ENCODE measurements around the gene LRRC56. TPM values are rescaled to one million over a fixed set of nuclear protein-coding genes. Genes with fewer than 3 reads are reported as not detected.
A peak's percentile ranks its signal among the peaks of the same experiment; 100 is the strongest.

Gene LRRC56
- total and polyA plus RNA-seq, 2 donors, result 0.47 to 2.4 TPM

DNA sequence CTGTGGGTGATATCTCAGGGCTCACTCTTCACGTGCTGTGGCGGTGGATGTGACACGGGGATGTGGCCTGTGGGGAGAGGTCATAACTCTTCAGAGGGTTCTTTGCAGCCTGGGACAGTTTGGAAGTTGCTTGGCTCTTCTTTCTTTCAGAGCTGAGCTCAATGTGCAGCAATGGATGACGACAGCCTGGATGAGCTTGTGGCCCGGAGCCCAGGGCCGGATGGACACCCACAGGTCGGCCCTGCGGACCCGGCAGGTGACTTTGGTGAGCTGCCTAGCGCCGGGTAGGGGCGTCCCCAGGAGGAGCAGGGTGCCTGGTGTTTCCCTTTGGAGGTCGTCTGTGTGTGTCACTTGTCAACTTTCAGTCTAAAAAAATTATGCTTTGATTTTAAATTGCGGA, 44.0 kb downstream of the LRRC56 start:
- Histone ChIP-seq H3K27ac (ENCODE audit: low read depth in 1 of 2, low read length in 1 of 2) (no peak overlapping the region), H3K36me3 (ENCODE audit: control insufficient read depth in 2 of 2, insufficient read depth in 2 of 2, low read length in 1 of 2) (peaks cover 29 to 34% of the 10 kb centered on the region in 2 donors), H3K9me3 (ENCODE audit: control insufficient read depth in 2 of 2, insufficient read depth in 1 of 2, low read length in 1 of 2) (peaks cover 0 to 5% of the 10 kb centered on the region in 2 donors), H3K27me3 (ENCODE audit: control insufficient read depth in 2 of 2, insufficient read depth in 1 of 2, low read length in 1 of 2) (no peaks in the 10 kb centered on the region), H3K4me3 (ENCODE audit: low read length in 2 of 2) (no peak overlapping the region), H3K4me1 (ENCODE audit: control insufficient read depth in 2 of 2, insufficient read depth in 2 of 2, low read length in 2 of 2) (peaks cover 23 to 37% of the 10 kb centered on the region in 2 donors)
- no peak for DNase-seq (ENCODE audit: low read depth in 6 of 9, low spot score in 9 of 9)
- 95% methylated on average over 14 of the region's 14 CpGs for WGBS

DNA sequence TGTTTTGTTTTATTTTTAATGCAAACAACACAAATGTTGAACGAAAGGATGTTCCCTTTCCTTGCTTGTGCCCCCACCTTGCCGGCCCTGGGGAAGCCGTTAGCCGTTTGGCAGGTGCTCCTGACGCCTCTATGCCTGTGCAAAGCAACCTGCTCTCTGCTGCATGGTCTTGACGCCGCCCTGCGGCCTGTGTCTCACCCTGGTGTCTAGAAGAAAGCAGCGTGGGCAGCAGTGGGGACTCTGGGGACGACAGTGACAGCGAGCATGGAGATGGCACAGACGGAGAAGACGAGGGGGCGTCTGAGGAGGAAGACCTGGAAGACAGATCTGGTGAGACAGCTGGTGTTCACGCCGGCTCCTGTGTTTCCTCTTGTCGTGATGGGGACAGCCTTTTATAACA, 44.4 kb downstream of the LRRC56 start:
- no peaks in the 10 kb centered on the region for H3K27me3 ChIP-seq (ENCODE audit: control insufficient read depth in 2 of 2, insufficient read depth in 1 of 2, low read length in 1 of 2)
- H3K4me1 ChIP-seq (ENCODE audit: control insufficient read depth in 2 of 2, insufficient read depth in 2 of 2, low read length in 2 of 2), result peaks cover 23 to 37% of the 10 kb centered on the region in 2 donors
- H3K9me3 ChIP-seq (ENCODE audit: control insufficient read depth in 2 of 2, insufficient read depth in 1 of 2, low read length in 1 of 2), result peaks cover 0 to 5% of the 10 kb centered on the region in 2 donors
- 96% methylated on average over 17 of the region's 17 CpGs for WGBS
- no peak overlapping the region for H3K4me3 ChIP-seq (ENCODE audit: low read length in 2 of 2)
- H3K27ac ChIP-seq (ENCODE audit: low read depth in 1 of 2, low read length in 1 of 2), result no peak overlapping the region
- H3K36me3 ChIP-seq (ENCODE audit: control insufficient read depth in 2 of 2, insufficient read depth in 2 of 2, low read length in 1 of 2), result peaks cover 34 to 38% of the 10 kb centered on the region in 2 donors
- no peak for DNase-seq (ENCODE audit: low read depth in 6 of 9, low spot score in 9 of 9)

DNA sequence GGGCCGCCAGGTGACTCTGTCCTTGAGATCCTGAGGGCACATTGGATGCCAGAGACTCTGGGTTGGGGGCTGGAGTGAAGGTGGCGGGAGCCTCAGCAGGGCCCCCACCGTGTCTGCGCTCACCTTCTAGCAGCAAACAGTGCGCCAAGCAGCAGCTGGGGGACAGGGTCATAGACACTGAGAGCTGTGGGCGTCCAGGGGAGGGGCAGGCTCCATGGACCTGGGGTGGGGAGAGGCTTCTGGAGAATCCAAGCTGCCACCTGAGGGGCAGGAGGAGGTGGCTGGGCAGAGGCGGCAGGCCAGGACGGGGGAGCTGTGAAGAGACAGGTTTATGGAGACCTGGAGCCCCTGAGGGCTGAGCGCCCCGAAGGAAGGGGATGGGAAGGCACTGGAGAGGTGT, 47.0 kb downstream of the LRRC56 start:
- WGBS, result 99% methylated on average over 10 of the region's 10 CpGs
- H3K27me3 ChIP-seq (ENCODE audit: control insufficient read depth in 2 of 2, insufficient read depth in 1 of 2, low read length in 1 of 2), result no peaks in the 10 kb centered on the region
- H3K36me3 ChIP-seq (ENCODE audit: control insufficient read depth in 2 of 2, insufficient read depth in 2 of 2, low read length in 1 of 2), result peaks cover 48 to 59% of the 10 kb centered on the region in 2 donors
- no peak overlapping the region for H3K27ac ChIP-seq (ENCODE audit: low read depth in 1 of 2, low read length in 1 of 2)
- no peak overlapping the region for H3K4me3 ChIP-seq (ENCODE audit: low read length in 2 of 2)
- no peak for DNase-seq (ENCODE audit: low read depth in 6 of 9, low spot score in 9 of 9)
- H3K9me3 ChIP-seq (ENCODE audit: control insufficient read depth in 2 of 2, insufficient read depth in 1 of 2, low read length in 1 of 2), result peaks cover 0 to 5% of the 10 kb centered on the region in 2 donors
- peaks cover 6 to 24% of the 10 kb centered on the region in 2 donors for H3K4me1 ChIP-seq (ENCODE audit: control insufficient read depth in 2 of 2, insufficient read depth in 2 of 2, low read length in 2 of 2)

DNA sequence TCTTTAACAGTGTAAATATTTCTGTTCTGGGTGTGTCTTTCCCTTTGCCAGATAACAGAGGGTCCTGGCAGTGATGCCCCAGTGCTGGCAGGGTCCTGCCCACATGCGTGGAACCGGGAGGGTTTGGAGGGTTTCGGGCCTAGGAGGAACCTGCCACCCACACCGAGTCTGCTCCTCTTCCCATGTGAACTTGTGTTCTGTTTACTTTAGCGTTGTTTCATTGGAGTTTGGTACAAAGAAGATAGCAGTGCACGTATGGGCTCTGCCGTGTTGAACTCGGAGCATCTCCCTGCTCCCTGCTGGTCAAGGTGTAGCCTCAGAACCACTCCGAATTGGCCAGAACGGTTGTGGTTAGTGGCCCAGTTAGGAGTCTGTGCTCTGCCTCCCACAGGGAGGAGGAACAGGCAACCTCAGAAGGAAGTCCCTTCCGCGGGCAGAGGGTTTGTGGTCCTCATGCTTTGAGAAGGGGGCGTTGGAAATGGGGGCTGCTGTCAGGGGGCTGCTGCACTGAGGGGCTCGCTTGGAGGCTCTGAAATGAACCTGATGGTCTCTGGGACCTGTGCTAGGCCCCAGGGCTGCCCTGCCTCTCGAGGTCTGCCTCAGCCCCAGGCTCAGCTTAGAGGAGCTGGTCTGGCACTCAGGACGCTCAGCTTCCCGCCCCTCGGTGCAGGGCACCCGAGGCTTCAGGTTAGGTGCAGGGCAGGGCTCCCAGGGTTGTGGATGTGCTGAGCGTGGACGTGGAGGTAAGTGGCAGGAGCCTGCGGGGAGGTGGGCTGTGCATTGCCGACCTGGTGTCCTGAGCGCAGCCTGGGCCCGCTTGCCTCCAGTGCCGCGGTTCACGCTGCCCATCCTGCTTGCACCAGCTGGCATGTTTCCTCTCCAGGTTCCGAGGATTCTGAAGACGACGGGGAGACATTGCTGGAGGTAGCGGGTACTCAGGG, 49.3 kb downstream of the LRRC56 start:
- 95% methylated on average over 32 of the region's 32 CpGs for WGBS

DNA sequence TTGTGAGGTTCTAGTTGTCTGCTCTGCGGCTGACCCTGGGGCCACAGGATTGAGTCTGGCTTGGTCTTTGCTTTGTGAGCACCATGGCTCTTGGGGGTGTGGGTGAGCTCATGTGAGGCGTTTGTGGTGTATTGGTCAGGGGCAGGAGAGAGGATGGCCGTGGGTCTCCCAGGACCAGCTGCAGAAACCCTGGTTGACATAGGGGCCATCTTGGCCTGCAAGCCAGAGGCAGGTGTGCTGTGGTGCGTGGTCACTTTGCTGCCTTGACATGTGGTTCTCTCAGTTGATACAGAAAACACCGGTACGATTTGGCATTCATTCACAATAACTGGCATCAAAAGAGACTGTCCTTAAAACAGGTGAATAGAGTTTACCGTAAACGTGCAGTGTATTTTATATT, 50.2 kb downstream of the LRRC56 start:
- 92% methylated on average over 8 of the region's 8 CpGs for WGBS
- Histone ChIP-seq H3K4me3 (ENCODE audit: low read length in 2 of 2) (no peak overlapping the region), H3K27me3 (ENCODE audit: control insufficient read depth in 2 of 2, insufficient read depth in 1 of 2, low read length in 1 of 2) (no peaks in the 10 kb centered on the region), H3K36me3 (ENCODE audit: control insufficient read depth in 2 of 2, insufficient read depth in 2 of 2, low read length in 1 of 2) (peaks cover 64 to 69% of the 10 kb centered on the region in 2 donors), H3K27ac (ENCODE audit: low read depth in 1 of 2, low read length in 1 of 2) (peak overlapping the region; percentile 62 to 74), H3K4me1 (ENCODE audit: control insufficient read depth in 2 of 2, insufficient read depth in 2 of 2, low read length in 2 of 2) (peaks cover 0 to 10% of the 10 kb centered on the region in 2 donors), H3K9me3 (ENCODE audit: control insufficient read depth in 2 of 2, insufficient read depth in 1 of 2, low read length in 1 of 2) (peaks cover 1 to 5% of the 10 kb centered on the region in 2 donors)
- DNase-seq (ENCODE audit: low read depth in 6 of 9, low spot score in 9 of 9), result no peak

More for the DNA sequence above, 49.3 kb downstream of the LRRC56 start:
- Histone ChIP-seq H3K9me3 (ENCODE audit: control insufficient read depth in 2 of 2, insufficient read depth in 1 of 2, low read length in 1 of 2) (peaks cover 1 to 5% of the 10 kb centered on the region in 2 donors), H3K27ac (ENCODE audit: low read depth in 1 of 2, low read length in 1 of 2) (no peak overlapping the region), H3K27me3 (ENCODE audit: control insufficient read depth in 2 of 2, insufficient read depth in 1 of 2, low read length in 1 of 2) (no peaks in the 10 kb centered on the region), H3K4me1 (ENCODE audit: control insufficient read depth in 2 of 2, insufficient read depth in 2 of 2, low read length in 2 of 2) (peaks cover 0 to 10% of the 10 kb centered on the region in 2 donors), H3K36me3 (ENCODE audit: control insufficient read depth in 2 of 2, insufficient read depth in 2 of 2, low read length in 1 of 2) (peaks cover 66 to 70% of the 10 kb centered on the region in 2 donors), H3K4me3 (ENCODE audit: low read length in 2 of 2) (no peak overlapping the region)
- no peak for DNase-seq (ENCODE audit: low read depth in 6 of 9, low spot score in 9 of 9)

DNA sequence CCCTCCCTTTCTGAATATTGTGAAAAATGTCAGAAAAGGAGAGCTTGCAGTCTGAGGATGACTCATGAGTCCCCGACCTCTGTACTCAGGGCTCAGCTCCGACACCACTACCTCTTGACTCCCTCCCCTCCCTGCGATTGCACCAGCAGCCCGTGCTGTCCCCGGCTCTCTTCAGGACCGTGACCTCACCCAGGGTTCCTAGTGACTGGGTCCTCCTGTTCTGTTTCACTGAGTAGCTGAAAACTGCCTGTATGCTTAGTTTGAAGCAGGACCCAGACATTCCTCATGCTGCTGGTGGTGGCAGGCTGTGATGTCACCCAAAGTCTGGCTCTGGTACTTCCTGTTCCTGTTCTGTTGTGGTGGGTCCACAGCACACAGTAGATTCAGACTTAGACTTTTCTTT, 50.7 kb downstream of the LRRC56 start:
- DNase-seq (ENCODE audit: low read depth in 6 of 9, low spot score in 9 of 9), result peak in 1 of 9 donors; percentile 72
- H3K27me3 ChIP-seq (ENCODE audit: control insufficient read depth in 2 of 2, insufficient read depth in 1 of 2, low read length in 1 of 2), result no peaks in the 10 kb centered on the region
- H3K36me3 ChIP-seq (ENCODE audit: control insufficient read depth in 2 of 2, insufficient read depth in 2 of 2, low read length in 1 of 2), result peaks cover 68 to 73% of the 10 kb centered on the region in 2 donors
- H3K27ac ChIP-seq (ENCODE audit: low read depth in 1 of 2, low read length in 1 of 2), result peak overlapping the region; percentile 44 to 74
- H3K9me3 ChIP-seq (ENCODE audit: control insufficient read depth in 2 of 2, insufficient read depth in 1 of 2, low read length in 1 of 2), result peaks cover 1 to 5% of the 10 kb centered on the region in 2 donors
- H3K4me1 ChIP-seq (ENCODE audit: control insufficient read depth in 2 of 2, insufficient read depth in 2 of 2, low read length in 2 of 2), result peaks cover 0 to 10% of the 10 kb centered on the region in 2 donors
- no peak overlapping the region for H3K4me3 ChIP-seq (ENCODE audit: low read length in 2 of 2)
- 89% methylated on average over 6 of the region's 6 CpGs for WGBS

DNA sequence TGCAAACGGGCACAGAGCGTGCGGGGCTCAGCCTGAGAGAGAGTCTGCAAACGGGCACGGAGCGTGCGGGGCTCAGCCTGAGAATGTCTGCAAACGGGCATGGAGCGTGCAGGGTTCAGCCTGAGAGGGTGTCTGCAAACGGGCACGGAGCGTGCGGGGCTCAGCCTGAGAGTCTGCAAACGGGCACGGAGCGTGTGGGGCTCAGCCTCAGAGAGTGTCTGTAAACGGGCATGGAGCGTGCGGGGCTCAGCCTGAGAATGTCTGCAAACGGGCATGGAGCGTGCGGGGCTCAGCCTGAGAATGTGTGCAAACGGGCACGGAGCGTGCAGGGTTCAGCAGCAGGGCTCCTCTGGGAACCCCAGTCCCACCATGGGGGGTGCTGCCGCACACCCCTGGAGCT, 52.5 kb downstream of the LRRC56 start:
- Histone ChIP-seq H3K27me3 (ENCODE audit: control insufficient read depth in 2 of 2, insufficient read depth in 1 of 2, low read length in 1 of 2) (no peaks in the 10 kb centered on the region), H3K9me3 (ENCODE audit: control insufficient read depth in 2 of 2, insufficient read depth in 1 of 2, low read length in 1 of 2) (peaks cover 0 to 1% of the 10 kb centered on the region in 2 donors), H3K4me3 (ENCODE audit: low read length in 2 of 2) (no peak overlapping the region), H3K27ac (ENCODE audit: low read depth in 1 of 2, low read length in 1 of 2) (no peak overlapping the region), H3K4me1 (ENCODE audit: control insufficient read depth in 2 of 2, insufficient read depth in 2 of 2, low read length in 2 of 2) (peaks cover 0 to 10% of the 10 kb centered on the region in 2 donors), H3K36me3 (ENCODE audit: control insufficient read depth in 2 of 2, insufficient read depth in 2 of 2, low read length in 1 of 2) (peaks cover 71 to 76% of the 10 kb centered on the region in 2 donors)
- DNase-seq (ENCODE audit: low read depth in 6 of 9, low spot score in 9 of 9), result no peak
- 96% methylated on average over 26 of the region's 26 CpGs for whole genome bisulfite sequencing

DNA sequence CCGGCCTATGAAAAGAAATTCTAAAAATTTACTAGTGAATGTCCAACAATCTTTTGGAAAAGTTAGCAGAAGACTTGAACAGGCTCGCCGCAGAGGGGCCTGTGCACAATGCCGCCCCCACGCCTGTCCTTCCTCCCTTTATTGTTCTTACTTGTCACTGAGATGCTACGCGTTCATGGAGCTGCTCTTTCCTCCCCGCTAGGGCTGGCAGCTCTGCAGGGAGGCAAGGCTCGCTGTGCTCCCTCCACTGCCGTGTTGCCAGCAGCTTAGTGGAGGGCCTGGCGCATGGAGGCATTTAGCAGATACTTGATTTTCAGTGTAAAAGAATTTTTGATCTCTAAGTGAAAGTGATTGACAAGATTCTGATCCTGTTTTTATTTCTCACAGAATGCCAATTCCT, 53.7 kb downstream of the LRRC56 start:
- Histone ChIP-seq H3K4me3 (ENCODE audit: low read length in 2 of 2) (no peak overlapping the region), H3K27ac (ENCODE audit: low read depth in 1 of 2, low read length in 1 of 2) (no peak overlapping the region), H3K36me3 (ENCODE audit: control insufficient read depth in 2 of 2, insufficient read depth in 2 of 2, low read length in 1 of 2) (peaks cover 82 to 83% of the 10 kb centered on the region in 2 donors), H3K4me1 (ENCODE audit: control insufficient read depth in 2 of 2, insufficient read depth in 2 of 2, low read length in 2 of 2) (peaks cover 0 to 10% of the 10 kb centered on the region in 2 donors), H3K9me3 (ENCODE audit: control insufficient read depth in 2 of 2, insufficient read depth in 1 of 2, low read length in 1 of 2) (peaks cover 0 to 1% of the 10 kb centered on the region in 2 donors), H3K27me3 (ENCODE audit: control insufficient read depth in 2 of 2, insufficient read depth in 1 of 2, low read length in 1 of 2) (no peaks in the 10 kb centered on the region)
- no peak for DNase-seq (ENCODE audit: low read depth in 6 of 9, low spot score in 9 of 9)
- 83% methylated on average over 11 of the region's 11 CpGs for WGBS

DNA sequence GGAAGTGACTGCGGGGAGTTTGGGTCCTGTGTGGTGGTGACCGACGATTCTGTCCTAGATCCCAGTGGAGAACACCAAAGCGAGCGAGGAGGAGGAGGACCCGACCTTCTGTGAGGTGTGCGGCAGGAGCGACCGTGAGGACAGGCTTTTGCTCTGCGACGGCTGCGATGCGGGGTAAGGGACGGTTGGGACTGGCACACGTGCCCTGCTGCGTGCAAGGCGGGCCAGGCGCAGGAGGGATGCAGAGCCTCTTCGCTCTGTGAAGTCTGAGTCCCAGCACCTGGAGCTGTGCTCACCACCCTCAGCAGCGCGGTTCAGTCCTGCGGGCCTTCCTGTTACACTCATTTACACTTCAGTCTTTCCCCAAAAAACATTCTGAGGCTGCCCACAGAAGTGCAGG, 55.2 kb downstream of the LRRC56 start:
- H3K4me3 ChIP-seq (ENCODE audit: low read length in 2 of 2), result no peak overlapping the region
- peaks cover 0 to 1% of the 10 kb centered on the region in 2 donors for H3K9me3 ChIP-seq (ENCODE audit: control insufficient read depth in 2 of 2, insufficient read depth in 1 of 2, low read length in 1 of 2)
- peaks cover 83% of the 10 kb centered on the region in 2 donors for H3K36me3 ChIP-seq (ENCODE audit: control insufficient read depth in 2 of 2, insufficient read depth in 2 of 2, low read length in 1 of 2)
- WGBS, result 98% methylated on average over 22 of the region's 22 CpGs
- H3K4me1 ChIP-seq (ENCODE audit: control insufficient read depth in 2 of 2, insufficient read depth in 2 of 2, low read length in 2 of 2), result peaks cover 0 to 7% of the 10 kb centered on the region in 2 donors
- H3K27me3 ChIP-seq (ENCODE audit: control insufficient read depth in 2 of 2, insufficient read depth in 1 of 2, low read length in 1 of 2), result no peaks in the 10 kb centered on the region
- DNase-seq (ENCODE audit: low read depth in 6 of 9, low spot score in 9 of 9), result no peak
- H3K27ac ChIP-seq (ENCODE audit: low read depth in 1 of 2, low read length in 1 of 2), result no peak overlapping the region

Data from thymus (tissue), 11 donors.